IMR-90 (cell line): Measurements from ENCODE around the gene TMEM218. TPM values are rescaled to one million over a fixed set of nuclear protein-coding genes. Genes with fewer than 3 reads are reported as not detected.
"Not testable (repeated sequence)": the region's sequence is repeated elsewhere in the genome, so short reads cannot be mapped to it uniquely, and the experiment has no call there.

ENCODE experiments used
- ATAC-seq: fragments of 200-7000 bp; cut with Tn5 transposase; 2 replicates; pipeline ENCODE4 v1.9.1; 2020; ENCODE audit warnings: low read depth, mild to moderate bottlenecking, moderate library complexity
- BruUV-seq: library from RNA; stranded (reverse); fragments of 400-500 nt; replicated peaks from 2 replicates; lab custom pipeline; 2021; lab: Mats Ljungman, UMichigan
- CTCF ChIA-PET: fragments of 300-600 bp; formaldehyde crosslinking; extraction: SDS; loops from one replicate; lab custom pipeline; 2021; ENCODE audit warnings: antibody characterized with exemption; lab: Yijun Ruan, JAX
- POLR2A ChIA-PET: fragments of 300-600 bp; sonication (Branson Sonifier 250); formaldehyde crosslinking; loops from one replicate; lab custom pipeline; 2022; ENCODE audit warnings: antibody characterized with exemption; ENCODE audit not compliant: unreplicated experiment; lab: Charles Lee
- DNase-seq: peaks from one replicate; pipeline ENCODE4 v3.0.0; 2013
- H2AFZ ChIP-seq: replicated peaks from 2 replicates; pipeline ENCODE3; 2013; ENCODE audit warnings: low read length, mild to moderate bottlenecking; ENCODE audit not compliant: poor library complexity
- H2AK5ac ChIP-seq: 2 replicates; pipeline ENCODE4 v1.6.1; 2013; ENCODE audit warnings: low read depth, low read length, inconsistent platforms
- H2AK9ac ChIP-seq: replicated peaks from 2 replicates; pipeline ENCODE3; 2013; ENCODE audit warnings: mild to moderate bottlenecking, low read depth, low read length, moderate library complexity; ENCODE audit not compliant: poor library complexity
- H2BK120ac ChIP-seq: 2 replicates; pipeline ENCODE4 v1.6.1; 2013; ENCODE audit warnings: low read depth, low read length, inconsistent platforms
- H2BK15ac ChIP-seq: 3 replicates; pipeline ENCODE4 v1.6.1; 2013; ENCODE audit warnings: low read depth, low read length, inconsistent platforms
- H2BK20ac ChIP-seq: 2 replicates; pipeline ENCODE4 v1.6.1; 2013; ENCODE audit warnings: low read depth, mild to moderate bottlenecking, inconsistent platforms, low read length, moderate library complexity
- H2BK5ac ChIP-seq: 2 replicates; pipeline ENCODE4 v1.6.1; 2013; ENCODE audit warnings: mild to moderate bottlenecking, low read depth, low read length, inconsistent platforms; ENCODE audit not compliant: poor library complexity, severe bottlenecking
- H3K14ac ChIP-seq: replicated peaks from 2 replicates; pipeline ENCODE4 v1.6.1; 2013; ENCODE audit warnings: low read depth, low read length, inconsistent platforms
- H3K18ac ChIP-seq: 2 replicates; pipeline ENCODE4 v1.6.1; 2013; ENCODE audit warnings: low read depth, low read length, control low read depth
- H3K23ac ChIP-seq: 2 replicates; pipeline ENCODE4 v1.6.1; 2013; ENCODE audit warnings: low read depth, low read length, inconsistent platforms
- H3K27ac ChIP-seq: 2 replicates; pipeline ENCODE4 v1.5.1; 2013; ENCODE audit warnings: mild to moderate bottlenecking, control low read depth, low read length; ENCODE audit not compliant: insufficient read depth
- H3K27me3 ChIP-seq: 2 replicates; pipeline ENCODE4 v1.6.1; 2013; ENCODE audit warnings: low read length; ENCODE audit not compliant: control insufficient read depth, insufficient read depth
- H3K36me3 ChIP-seq: 2 replicates; pipeline ENCODE4 v1.6.1; 2013; ENCODE audit warnings: low read length, mixed read lengths; ENCODE audit not compliant: control insufficient read depth, insufficient read depth
- H3K4ac ChIP-seq: 2 replicates; pipeline ENCODE4 v1.6.1; 2013; ENCODE audit warnings: low read depth, low read length, inconsistent platforms
- H3K4me1 ChIP-seq: 2 replicates; pipeline ENCODE4 v1.6.1; 2013; ENCODE audit warnings: low read length, mixed read lengths; ENCODE audit not compliant: control insufficient read depth, insufficient read depth
- H3K4me2 ChIP-seq: 2 replicates; pipeline ENCODE4 v1.6.1; 2013; ENCODE audit warnings: low read depth, mild to moderate bottlenecking, control low read depth, low read length, moderate library complexity
- H3K4me3 ChIP-seq: 2 replicates; pipeline ENCODE4 v1.5.1; 2013; ENCODE audit warnings: low read depth, mild to moderate bottlenecking, control low read depth, low read length, moderate library complexity; ENCODE audit not compliant: insufficient read depth
- H3K56ac ChIP-seq: 2 replicates; pipeline ENCODE4 v1.6.1; 2013; ENCODE audit warnings: low read length, inconsistent platforms; ENCODE audit not compliant: insufficient read depth; ENCODE audit errors: extremely low read depth
- H3K79me1 ChIP-seq, 2 experiments: 2 replicates each; pipeline ENCODE4 v1.6.1; 2013; ENCODE audit warnings: low read length in 2 of 2, inconsistent platforms in 1 of 2, low read depth in 1 of 2
- H3K9ac ChIP-seq: 2 replicates; pipeline ENCODE4 v1.6.1; 2013; ENCODE audit warnings: low read depth, low read length, control low read depth
- H3K9me1 ChIP-seq: 2 replicates; pipeline ENCODE4 v1.6.1; 2013; ENCODE audit warnings: low read length, inconsistent platforms; ENCODE audit not compliant: insufficient read depth
- H3K9me3 ChIP-seq: 2 replicates; pipeline ENCODE4 v1.6.1; 2013; ENCODE audit warnings: low read length; ENCODE audit not compliant: control insufficient read depth, insufficient read depth
- H4K20me1 ChIP-seq: 2 replicates; pipeline ENCODE4 v1.6.1; 2013; ENCODE audit warnings: low read length, inconsistent platforms; ENCODE audit not compliant: insufficient read depth
- H4K5ac ChIP-seq: 2 replicates; pipeline ENCODE4 v1.6.1; 2013; ENCODE audit warnings: mild to moderate bottlenecking, low read depth, low read length, control low read depth
- H4K8ac ChIP-seq, 2 experiments: 2 replicates each; pipeline ENCODE4 v1.6.1; 2013; ENCODE audit warnings: low read depth in 2 of 2, low read length in 2 of 2, control low read depth in 1 of 2, inconsistent platforms in 1 of 2
- H4K91ac ChIP-seq: 2 replicates; pipeline ENCODE4 v1.6.1; 2013; ENCODE audit warnings: low read depth, low read length, inconsistent platforms; ENCODE audit not compliant: insufficient read depth
- WGBS, 2 experiments: methylation state at CpG; one replicate each; pipeline versions ENCODE4 v1.1.5 to v1.1.7; 2013; ENCODE audit warnings: missing lambda C conversion rate in 2 of 2; ENCODE audit not compliant: insufficient read length in 1 of 2; ENCODE audit errors: extremely low coverage in 2 of 2; 5-methylcytosine and 5-hydroxymethylcytosine counted together
- dilution Hi-C: fragments of 300-500 bp; cut with HindIII; formaldehyde crosslinking; loops from one replicate; pipeline ENCODE4 v1.14.3; 2018; ENCODE audit warnings: low sequenced_read_pairs; ENCODE audit not compliant: unreplicated experiment
- in situ Hi-C: fragments of 300-500 bp; cut with MboI; formaldehyde crosslinking; loops from 3 replicates; pipeline ENCODE4 v1.14.3; 2019; ENCODE audit warnings: low sequenced_read_pairs, inconsistent platforms, mixed read lengths
- intact Hi-C: fragments of 100-400 bp; cut with micrococcal nuclease; formaldehyde crosslinking; loops from 2 replicates; pipeline ENCODE4 v1.10.0; 2022
- polyA plus RNA-seq, 3 experiments: library from polyadenylated mRNA; depleted of rRNA; stranded (reverse); fragments of >200 nt; gene quantifications; 2 replicates each; pipeline ENCODE4 v1.2.3, GENCODE V29; 2012; ENCODE audit warnings: low replicate concordance in 1 of 3
- total RNA-seq: library from RNA; depleted of rRNA; stranded (reverse); fragments of >200 nt; gene quantifications from 2 replicates; pipeline ENCODE4 v1.2.3, GENCODE V29; 2012

The TMEM218 gene
- total and polyA plus RNA-seq, 2 of the 4 experiments (the other 2 are of a cell fraction) = 19.4 to 23.0 TPM

DNA sequence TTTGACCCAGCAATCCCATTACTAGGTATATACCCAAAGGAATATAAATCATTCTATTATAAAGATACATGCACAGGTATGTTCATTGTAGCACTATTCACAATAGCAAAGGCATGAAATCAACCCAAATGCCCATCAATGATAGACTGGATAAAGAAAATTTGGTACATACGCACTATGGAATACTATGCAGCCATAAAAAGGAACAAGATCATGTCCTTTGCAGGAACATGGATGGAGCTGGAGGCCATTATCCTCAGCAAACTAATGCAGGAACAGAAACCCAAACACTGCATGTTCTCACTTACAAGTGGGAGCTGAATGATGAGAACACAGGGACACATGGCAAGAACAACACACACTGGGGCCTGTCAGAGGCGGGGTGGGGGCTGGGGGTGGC, 55.3 kb downstream of the TMEM218 start:
- CTCF ChIA-PET, H3K9ac ChIP-seq, H3K14ac ChIP-seq, H3K4me1 ChIP-seq, H3K4me2 ChIP-seq, H3K56ac ChIP-seq, H3K4ac ChIP-seq, H3K4me3 ChIP-seq, POLR2A ChIA-PET, H3K18ac ChIP-seq, H4K91ac ChIP-seq, ATAC-seq, H2AK9ac ChIP-seq, H2BK15ac ChIP-seq, DNase-seq, H3K27me3 ChIP-seq, intact Hi-C loops, H2AK5ac ChIP-seq, H4K8ac ChIP-seq, in situ Hi-C loops, dilution Hi-C loops, H3K27ac ChIP-seq, H2BK120ac ChIP-seq, H3K79me1 ChIP-seq, H4K20me1 ChIP-seq, H2BK5ac ChIP-seq, H3K36me3 ChIP-seq, H3K9me3 ChIP-seq, H4K5ac ChIP-seq, BruUV-seq, H3K23ac ChIP-seq, H2AFZ ChIP-seq, H2BK20ac ChIP-seq, H3K9me1 ChIP-seq: not testable (repeated sequence)
- WGBS, 2 experiments = no CpG with 5 or more reads among the region's 2 CpGs
